LNCaP clone FGC (cell line): ENCODE data around the gene DES.

Source experiments
- DNase-seq: peaks from one replicate; pipeline ENCODE4 v3.0.0-alpha.2; 2011; ENCODE audit warnings: low read depth
- H3K4me3 ChIP-seq: 2 replicates; pipeline ENCODE4 v1.5.1; 2011; ENCODE audit warnings: mild to moderate bottlenecking, low read depth, low read length, control low read depth
- CTCF ChIP-seq: IDR thresholded peaks from 2 replicates; pipeline ENCODE4 v1.5.1; 2012; ENCODE audit warnings: mild to moderate bottlenecking; ENCODE audit not compliant: control insufficient read depth, insufficient read depth; ENCODE audit errors: extremely low read depth

Gene DES

GRCh38 chr2:219400562-219400961, 17.6 kb upstream of the DES start:
- no peak overlapping the region for H3K4me3 ChIP-seq
- DNase-seq: no peak

GRCh38 chr2:219401606-219402005, 16.6 kb upstream of the DES start:
- TF ChIP-seq CTCF: no peak
- no peak for DNase-seq
- no peak overlapping the region for H3K4me3 ChIP-seq

More at GRCh38 chr2:219400562-219400961, 17.6 kb upstream of the DES start:
- TF ChIP-seq CTCF: no peak

GRCh38 chr2:219402665-219403515, 15.3 kb upstream of the DES start:
- TF ChIP-seq CTCF: peak; percentile 80
- peak; percentile 22 for DNase-seq
- no peak overlapping the region for H3K4me3 ChIP-seq

- DNase-seq: no peak
- TF ChIP-seq CTCF: no peak
- H3K4me3 ChIP-seq: no peak overlapping the region
These were observed 14.3 kb upstream of the DES start for GRCh38 chr2:219403861-219404260.

- no peak for DNase-seq
- no peak overlapping the region for H3K4me3 ChIP-seq
- TF ChIP-seq CTCF: no peak
These were observed 13.8 kb upstream of the DES start for GRCh38 chr2:219404291-219404910.

GRCh38 chr2:219404954-219405353, 13.2 kb upstream of the DES start:
- H3K4me3 ChIP-seq: no peak overlapping the region
- no peak for TF ChIP-seq CTCF
- no peak for DNase-seq
